Hepatocyte (in vitro differentiated cells): Measurements from ENCODE around the gene CLGN. TPM values are rescaled to one million over a fixed set of nuclear protein-coding genes. Genes with fewer than 3 reads are reported as not detected.
A peak's percentile ranks its signal among the peaks of the same experiment; 100 is the strongest.

Source experiments
- DNase-seq: peaks from one replicate; pipeline ENCODE4 v3.0.0-alpha.2; 2016; ENCODE audit warnings: low spot score
- H2AFZ ChIP-seq: fragments of 200-600 bp; sonication (generic); 2 replicates; pipeline ENCODE4 v1.6.0; 2016; ENCODE audit warnings: antibody characterized with exemption, mild to moderate bottlenecking
- H3K27ac ChIP-seq: fragments of 200-600 bp; sonication (generic); 2 replicates; pipeline ENCODE4 v1.5.1; 2016; ENCODE audit warnings: mild to moderate bottlenecking
- H3K27me3 ChIP-seq: fragments of 200-600 bp; sonication (generic); 2 replicates; pipeline ENCODE4 v1.6.1; 2016
- H3K36me3 ChIP-seq: fragments of 200-600 bp; sonication (generic); replicated peaks from 2 replicates; pipeline ENCODE4 v1.5.1; 2016; ENCODE audit warnings: low read depth; ENCODE audit not compliant: insufficient read depth
- H3K4me1 ChIP-seq: fragments of 200-600 bp; sonication (generic); 2 replicates; pipeline ENCODE4 v1.5.1; 2016; ENCODE audit warnings: mild to moderate bottlenecking, moderate library complexity; ENCODE audit not compliant: insufficient read depth
- H3K4me2 ChIP-seq: fragments of 200-600 bp; sonication (generic); 2 replicates; pipeline ENCODE4 v1.6.0; 2016
- H3K4me3 ChIP-seq: fragments of 200-600 bp; sonication (generic); 2 replicates; pipeline ENCODE4 v1.5.1; 2016; ENCODE audit warnings: mild to moderate bottlenecking
- H3K79me2 ChIP-seq: fragments of 200-600 bp; sonication (generic); 2 replicates; pipeline ENCODE4 v1.6.0; 2017; ENCODE audit warnings: mild to moderate bottlenecking
- H3K9me2 ChIP-seq: fragments of 200-600 bp; sonication (generic); replicated peaks from 2 replicates; pipeline ENCODE4 v1.6.0; 2017; ENCODE audit warnings: mild to moderate bottlenecking; ENCODE audit not compliant: insufficient read depth
- H3K9me3 ChIP-seq: fragments of 200-600 bp; sonication (generic); 2 replicates; pipeline ENCODE4 v1.5.1; 2016; ENCODE audit warnings: low read depth, mild to moderate bottlenecking
- H4K20me1 ChIP-seq: fragments of 200-600 bp; sonication (generic); 2 replicates; pipeline ENCODE4 v1.6.0; 2016; ENCODE audit warnings: mild to moderate bottlenecking; ENCODE audit not compliant: insufficient read depth, poor library complexity, severe bottlenecking
- CTCF ChIP-seq: fragments of 200-600 bp; sonication (generic); IDR thresholded peaks from 2 replicates; pipeline ENCODE4 v1.5.1; 2016; ENCODE audit warnings: antibody characterized with exemption, mild to moderate bottlenecking; ENCODE audit not compliant: poor library complexity
- EZH2 ChIP-seq: fragments of 200-600 bp; sonication (generic); IDR thresholded peaks from 2 replicates; pipeline ENCODE4 v1.6.1; 2016; ENCODE audit warnings: antibody characterized with exemption, mild to moderate bottlenecking, borderline replicate concordance
- EZH2phosphoT487 ChIP-seq: fragments of 200-600 bp; sonication (generic); IDR thresholded peaks from one replicate; pipeline ENCODE4 v1.6.1; 2018; ENCODE audit warnings: antibody characterized with exemption, mild to moderate bottlenecking, low read depth, moderate library complexity; ENCODE audit not compliant: unreplicated experiment, severe bottlenecking
- WGBS: methylation state at CpG from one replicate; pipeline ENCODE4 v1.1.6; 2016; ENCODE audit warnings: low lambda C conversion rate; ENCODE audit errors: missing lambda C conversion rate; 5-methylcytosine and 5-hydroxymethylcytosine counted together
- polyA plus RNA-seq: library from polyadenylated mRNA; unstranded; fragments of >200 nt; fragmentation: Nextera tagmentation; extraction: Ambion mirVana; gene quantifications from 2 replicates; pipeline ENCODE4 v1.2.1, GENCODE V29; 2016
- total RNA-seq: library from RNA; depleted of rRNA; stranded (reverse); fragments of >200 nt; gene quantifications from 2 replicates; pipeline ENCODE4 v1.2.3, GENCODE V29; 2014

Gene CLGN
- total and polyA plus RNA-seq, 2 experiments from 2014 or later: 26.8 to 30.7 TPM

GRCh38 chr4:140367738-140368137, 59.7 kb downstream of the CLGN start:
- Histone ChIP-seq H3K9me3 (no peaks in the 10 kb centered on the region), H3K27ac (no peak overlapping the region), H2AFZ (no peak overlapping the region), H3K4me2 (no peak overlapping the region), H3K9me2 (no peaks in the 10 kb centered on the region), H3K79me2 (peaks cover 8% of the 10 kb centered on the region), H3K27me3 (no peaks in the 10 kb centered on the region), H3K4me1 (no peaks in the 10 kb centered on the region), H3K4me3 (no peak overlapping the region), H4K20me1 (no peaks in the 10 kb centered on the region), H3K36me3 (no peaks in the 10 kb centered on the region)
- no peak for DNase-seq
- 78% methylated on average over 2 of the region's 2 CpGs for WGBS
- no peak for TF ChIP-seq EZH2
- no peak for TF ChIP-seq CTCF
- TF ChIP-seq EZH2phosphoT487: no peak

GRCh38 chr4:140363558-140363957, 63.9 kb downstream of the CLGN start:
- no peaks in the 10 kb centered on the region for H4K20me1 ChIP-seq
- no peaks in the 10 kb centered on the region for H3K9me3 ChIP-seq
- H3K9me2 ChIP-seq: no peaks in the 10 kb centered on the region
- no peak for TF ChIP-seq EZH2phosphoT487
- TF ChIP-seq EZH2: no peak
- TF ChIP-seq CTCF: no peak
- peaks cover 4% of the 10 kb centered on the region for H3K4me1 ChIP-seq
- peaks cover 4% of the 10 kb centered on the region for H3K79me2 ChIP-seq
- H3K36me3 ChIP-seq: no peaks in the 10 kb centered on the region
- H3K27me3 ChIP-seq: no peaks in the 10 kb centered on the region
- no peak for DNase-seq
- peak overlapping the region; percentile 45 for H3K27ac ChIP-seq
- H3K4me2 ChIP-seq: peak overlapping the region; percentile 10
- no peak overlapping the region for H2AFZ ChIP-seq
- H3K4me3 ChIP-seq: no peak overlapping the region

- Histone ChIP-seq H3K79me2 (peaks cover 4% of the 10 kb centered on the region), H3K9me2 (no peaks in the 10 kb centered on the region), H4K20me1 (no peaks in the 10 kb centered on the region), H3K27ac (peak overlapping the region; percentile 79), H3K4me1 (peaks cover 4% of the 10 kb centered on the region), H2AFZ (no peak overlapping the region), H3K27me3 (no peaks in the 10 kb centered on the region), H3K4me3 (no peak overlapping the region), H3K36me3 (no peaks in the 10 kb centered on the region), H3K9me3 (no peaks in the 10 kb centered on the region), H3K4me2 (peak overlapping the region; percentile 23)
- DNase-seq: peak; percentile 68
- TF ChIP-seq EZH2phosphoT487 (no peak), EZH2 (no peak), CTCF (no peak)
- 69% methylated on average over 3 of the region's 3 CpGs for WGBS
Observed at GRCh38 chr4:140363051-140363450, 64.4 kb downstream of the CLGN start.

- DNase-seq: no peak
- no peak overlapping the region for H3K4me3 ChIP-seq
- H2AFZ ChIP-seq: no peak overlapping the region
- H3K27ac ChIP-seq: no peak overlapping the region
- no peaks in the 10 kb centered on the region for H3K9me3 ChIP-seq
- no peak overlapping the region for H3K4me2 ChIP-seq
- peaks cover 4% of the 10 kb centered on the region for H3K4me1 ChIP-seq
- TF ChIP-seq EZH2 (no peak), CTCF (no peak), EZH2phosphoT487 (no peak)
- H3K9me2 ChIP-seq: no peaks in the 10 kb centered on the region
- 96% methylated on average over 4 of the region's 4 CpGs for WGBS
- H3K79me2 ChIP-seq: peaks cover 4% of the 10 kb centered on the region
- no peaks in the 10 kb centered on the region for H4K20me1 ChIP-seq
- H3K36me3 ChIP-seq: no peaks in the 10 kb centered on the region
- no peaks in the 10 kb centered on the region for H3K27me3 ChIP-seq
Observed at GRCh38 chr4:140361099-140361498, 66.3 kb downstream of the CLGN start.
